HEK293 (cell line): ENCODE data around the gene EFCAB8.

Experiments
- MYNN ChIP-seq: fragments of 450-650 bp; formaldehyde crosslinking; IDR thresholded peaks from 2 replicates; pipeline ENCODE4 v1.5.1; 2016; ENCODE audit warnings: missing biosample characterization, missing genetic modification characterization, borderline replicate concordance
- ZFP69B ChIP-seq: fragments of 450-650 bp; formaldehyde crosslinking; IDR thresholded peaks from 2 replicates; pipeline ENCODE4 v1.5.1; 2016; ENCODE audit warnings: missing biosample characterization, missing genetic modification characterization
- ZNF175 ChIP-seq: fragments of 450-650 bp; formaldehyde crosslinking; IDR thresholded peaks from 2 replicates; pipeline ENCODE4 v1.5.1; 2016; ENCODE audit warnings: missing biosample characterization, missing genetic modification characterization
- ZNF211 ChIP-seq: fragments of 450-650 bp; formaldehyde crosslinking; IDR thresholded peaks from 2 replicates; pipeline ENCODE4 v1.5.1; 2016; ENCODE audit warnings: low read depth, missing biosample characterization, missing genetic modification characterization
- ZNF366 ChIP-seq: fragments of 450-650 bp; formaldehyde crosslinking; conservative IDR thresholded peaks from 2 replicates; pipeline ENCODE4 v1.5.1; 2016; ENCODE audit warnings: missing biosample characterization, missing genetic modification characterization
- ZNF426 ChIP-seq: fragments of 450-650 bp; formaldehyde crosslinking; IDR thresholded peaks from 2 replicates; pipeline ENCODE4 v1.5.1; 2017; ENCODE audit warnings: missing biosample characterization, missing genetic modification characterization, mild to moderate bottlenecking, inconsistent platforms, moderate library complexity
- ZNF785 ChIP-seq: fragments of 450-650 bp; formaldehyde crosslinking; IDR thresholded peaks from 2 replicates; pipeline ENCODE4 v1.5.1; 2016; ENCODE audit warnings: missing biosample characterization, missing genetic modification characterization
- TF ChIP-seq, protein P1 (sequence below): fragments of 450-650 bp; formaldehyde crosslinking; IDR thresholded peaks from 2 replicates; pipeline ENCODE4 v1.5.1; 2016; ENCODE audit warnings: missing biosample characterization, missing genetic modification characterization

DNA sequence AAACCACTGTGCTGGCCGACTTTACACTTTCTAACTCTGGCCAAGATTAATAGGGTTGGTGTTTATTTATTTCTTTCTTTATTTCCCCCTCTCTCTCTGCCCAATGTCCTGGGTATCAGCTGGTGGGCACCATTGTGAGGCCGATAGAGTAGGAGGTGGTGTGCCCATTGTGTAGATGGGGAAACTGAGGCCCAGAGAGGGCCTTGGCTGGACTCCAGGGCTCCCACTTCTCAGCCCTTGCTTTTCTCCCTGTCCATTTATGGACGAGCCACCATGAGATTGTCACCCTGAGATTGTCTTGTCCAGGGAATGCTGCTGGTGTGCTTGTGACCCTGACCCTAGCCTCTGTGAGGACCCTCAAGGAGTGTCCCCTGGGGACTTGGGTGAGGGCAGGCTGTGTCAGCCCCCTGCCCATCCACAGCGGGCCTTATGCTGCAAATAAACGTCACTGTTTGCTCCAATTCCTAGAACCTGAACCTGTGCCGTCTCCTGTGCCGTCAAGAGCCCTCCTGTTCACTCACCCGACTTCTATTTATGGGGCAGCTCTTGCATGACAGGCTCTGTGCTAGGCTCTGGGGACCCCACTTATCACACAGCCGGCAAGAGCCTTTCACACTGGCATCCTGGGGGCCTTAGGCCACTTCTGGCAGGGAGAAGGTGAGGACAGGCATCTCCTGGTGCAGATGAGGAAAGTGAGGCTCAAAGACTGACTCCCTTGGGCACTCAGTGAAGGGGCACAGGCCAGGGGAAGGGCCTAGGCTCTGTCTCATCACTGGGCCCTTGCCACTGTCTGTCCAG is 120.7 kb downstream of the EFCAB8 start:
- no peak for TF ChIP-seq MYNN (tag by site-specific recombination)
- TF ChIP-seq, protein P1, sequence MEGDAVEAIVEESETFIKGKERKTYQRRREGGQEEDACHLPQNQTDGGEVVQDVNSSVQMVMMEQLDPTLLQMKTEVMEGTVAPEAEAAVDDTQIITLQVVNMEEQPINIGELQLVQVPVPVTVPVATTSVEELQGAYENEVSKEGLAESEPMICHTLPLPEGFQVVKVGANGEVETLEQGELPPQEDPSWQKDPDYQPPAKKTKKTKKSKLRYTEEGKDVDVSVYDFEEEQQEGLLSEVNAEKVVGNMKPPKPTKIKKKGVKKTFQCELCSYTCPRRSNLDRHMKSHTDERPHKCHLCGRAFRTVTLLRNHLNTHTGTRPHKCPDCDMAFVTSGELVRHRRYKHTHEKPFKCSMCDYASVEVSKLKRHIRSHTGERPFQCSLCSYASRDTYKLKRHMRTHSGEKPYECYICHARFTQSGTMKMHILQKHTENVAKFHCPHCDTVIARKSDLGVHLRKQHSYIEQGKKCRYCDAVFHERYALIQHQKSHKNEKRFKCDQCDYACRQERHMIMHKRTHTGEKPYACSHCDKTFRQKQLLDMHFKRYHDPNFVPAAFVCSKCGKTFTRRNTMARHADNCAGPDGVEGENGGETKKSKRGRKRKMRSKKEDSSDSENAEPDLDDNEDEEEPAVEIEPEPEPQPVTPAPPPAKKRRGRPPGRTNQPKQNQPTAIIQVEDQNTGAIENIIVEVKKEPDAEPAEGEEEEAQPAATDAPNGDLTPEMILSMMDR (tag by site-specific recombination), result no peak
- no peak for TF ChIP-seq ZNF175
- TF ChIP-seq ZNF785 (tag by site-specific recombination), result no peak
- no peak for TF ChIP-seq ZNF366 (tag by site-specific recombination)
- TF ChIP-seq ZNF426 (tag by site-specific recombination), result no peak
- no peak for TF ChIP-seq ZNF211 (tag by site-specific recombination)
- TF ChIP-seq ZFP69B (tag by site-specific recombination), result no peak
